DOHH2 (cell line): Measurements from ENCODE around the gene APCDD1L.

Experiments
- EZH2phosphoT487 ChIP-seq: fragments of 200-600 bp; sonication (generic); IDR thresholded peaks from 2 replicates; pipeline ENCODE4 v1.6.1; 2017; ENCODE audit warnings: borderline replicate concordance, mild to moderate bottlenecking, antibody characterized with exemption, low read length, moderate library complexity, mixed read lengths
- TF ChIP-seq, protein P1 (sequence below): fragments of 200-600 bp; sonication (generic); IDR thresholded peaks from one replicate; pipeline ENCODE4 v1.5.1; 2014; ENCODE audit warnings: antibody characterized with exemption, mild to moderate bottlenecking, low read depth, low read length; ENCODE audit not compliant: poor library complexity, severe bottlenecking

DNA sequence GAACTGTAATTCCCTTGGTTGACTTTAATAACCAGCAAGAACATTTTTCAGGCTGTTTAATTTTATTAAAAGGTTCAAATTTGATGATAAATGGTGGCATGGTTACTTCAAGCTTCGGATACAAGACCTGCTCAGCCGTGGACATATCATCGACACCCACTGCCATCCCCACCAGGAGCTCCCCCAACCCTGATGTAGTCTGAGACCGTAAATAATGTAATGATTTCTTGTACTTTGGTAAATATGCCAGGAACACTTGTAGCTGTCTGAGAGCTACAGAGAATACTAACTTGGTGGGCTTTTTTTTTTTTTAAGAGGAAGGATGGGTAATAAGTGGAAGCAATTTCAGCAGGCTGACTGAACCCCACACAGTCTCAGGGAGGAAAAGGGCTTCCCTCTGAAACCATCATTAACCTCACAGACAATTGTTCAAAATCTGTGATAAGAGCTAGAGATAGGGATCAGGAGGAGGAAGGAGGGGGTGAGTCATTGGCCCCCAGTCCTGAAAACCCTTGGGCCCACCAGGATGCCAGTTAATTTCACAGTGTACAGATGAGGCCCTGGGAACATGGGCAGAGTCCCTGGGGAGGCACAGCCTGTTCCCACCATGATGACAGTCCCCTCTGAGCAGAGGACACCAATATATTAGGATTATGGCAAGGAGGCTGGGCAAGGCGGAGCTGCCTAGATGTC lies 56.0 kb downstream of the APCDD1L start:
- TF ChIP-seq, protein P1, sequence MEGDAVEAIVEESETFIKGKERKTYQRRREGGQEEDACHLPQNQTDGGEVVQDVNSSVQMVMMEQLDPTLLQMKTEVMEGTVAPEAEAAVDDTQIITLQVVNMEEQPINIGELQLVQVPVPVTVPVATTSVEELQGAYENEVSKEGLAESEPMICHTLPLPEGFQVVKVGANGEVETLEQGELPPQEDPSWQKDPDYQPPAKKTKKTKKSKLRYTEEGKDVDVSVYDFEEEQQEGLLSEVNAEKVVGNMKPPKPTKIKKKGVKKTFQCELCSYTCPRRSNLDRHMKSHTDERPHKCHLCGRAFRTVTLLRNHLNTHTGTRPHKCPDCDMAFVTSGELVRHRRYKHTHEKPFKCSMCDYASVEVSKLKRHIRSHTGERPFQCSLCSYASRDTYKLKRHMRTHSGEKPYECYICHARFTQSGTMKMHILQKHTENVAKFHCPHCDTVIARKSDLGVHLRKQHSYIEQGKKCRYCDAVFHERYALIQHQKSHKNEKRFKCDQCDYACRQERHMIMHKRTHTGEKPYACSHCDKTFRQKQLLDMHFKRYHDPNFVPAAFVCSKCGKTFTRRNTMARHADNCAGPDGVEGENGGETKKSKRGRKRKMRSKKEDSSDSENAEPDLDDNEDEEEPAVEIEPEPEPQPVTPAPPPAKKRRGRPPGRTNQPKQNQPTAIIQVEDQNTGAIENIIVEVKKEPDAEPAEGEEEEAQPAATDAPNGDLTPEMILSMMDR: no peak
- no peak for TF ChIP-seq EZH2phosphoT487
